GM23248 (cell line): ENCODE results near the gene MPRIP.

Experiments used
- EZH2 ChIP-seq: fragments of 200-600 bp; sonication (generic); IDR thresholded peaks from 2 replicates; pipeline ENCODE4 v1.6.1; 2018; ENCODE audit warnings: antibody characterized with exemption, mild to moderate bottlenecking; ENCODE audit not compliant: insufficient read depth, poor library complexity, severe bottlenecking
- EZH2phosphoT487 ChIP-seq: fragments of 200-600 bp; sonication (generic); IDR thresholded peaks from 2 replicates; pipeline ENCODE4 v1.6.1; 2018; ENCODE audit warnings: antibody characterized with exemption, moderate library complexity, mild to moderate bottlenecking, low read depth; ENCODE audit not compliant: insufficient read depth

DNA sequence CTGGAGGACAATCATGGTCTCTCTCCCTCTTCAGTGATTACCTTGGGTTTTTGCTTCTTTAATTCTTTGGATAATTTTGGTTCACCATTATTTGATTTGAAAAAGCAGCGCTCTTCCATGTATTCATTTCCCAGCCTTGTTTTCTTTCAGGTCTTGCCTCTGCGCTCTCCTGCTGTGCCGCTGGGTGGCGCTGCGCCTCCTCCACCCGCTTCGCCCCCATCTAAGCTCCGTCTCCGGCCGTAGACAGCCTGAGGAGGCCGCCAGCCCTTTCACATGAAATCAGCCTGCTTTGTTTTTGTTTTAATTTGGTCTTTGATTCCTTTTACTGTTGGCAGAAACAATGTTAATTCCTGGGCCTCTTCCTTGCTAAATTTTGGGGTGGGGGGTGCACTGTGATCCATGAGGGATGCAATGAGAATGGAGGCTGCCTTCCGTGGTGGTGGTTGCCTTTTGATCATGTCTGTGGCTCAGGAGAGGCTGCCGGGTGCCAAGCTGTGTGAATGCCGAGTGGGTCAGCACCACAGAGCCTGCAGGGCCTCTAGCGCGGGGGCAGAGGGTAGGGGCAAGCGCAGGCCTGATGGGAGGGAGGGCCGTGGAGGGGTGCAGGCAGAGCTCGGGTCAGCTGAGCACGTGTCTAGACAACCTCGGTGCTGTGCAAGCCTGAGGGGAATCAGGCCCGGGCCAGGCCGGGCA, 99.7 kb downstream of the MPRIP start:
- TF ChIP-seq EZH2phosphoT487 = no peak
- no peak for TF ChIP-seq EZH2
